Stimulated activated memory B cell treated with anti-CD40 and anti-IgM and Interleukin-4, amounts not matched to agents 10 μg/mL and 1 μg/mL and 100 μg/mL, for 72 hours (primary cell): ENCODE data around the gene FDX1.
A peak's percentile ranks its signal among the peaks of the same experiment; 100 is the strongest.

Source experiments
- ATAC-seq: fragments of 150-1000 bp; cut with Tn5 transposase; 2 replicates; pipeline ENCODE4 v1.10.0; 2021
- H3K27ac Mint-ChIP-seq: one replicate; pipeline ENCODE4 v1.8.0; 2022; ENCODE audit warnings: mild to moderate bottlenecking, mixed read lengths
- H3K27me3 Mint-ChIP-seq: one replicate; pipeline ENCODE4 v1.8.0; 2022; ENCODE audit warnings: mixed read lengths
- H3K36me3 Mint-ChIP-seq: one replicate; pipeline ENCODE4 v1.8.0; 2022; ENCODE audit warnings: mixed read lengths
- H3K4me1 Mint-ChIP-seq: one replicate; pipeline ENCODE4 v1.8.0; 2022; ENCODE audit warnings: mixed read lengths
- H3K4me3 Mint-ChIP-seq: one replicate; pipeline ENCODE4 v1.8.0; 2022; ENCODE audit warnings: mild to moderate bottlenecking, moderate library complexity, mixed read lengths
- H3K9me3 Mint-ChIP-seq: one replicate; pipeline ENCODE4 v1.8.0; 2022; ENCODE audit warnings: mixed read lengths

The FDX1 gene

GRCh38 chr11:110425751-110426545 is 3.8 kb upstream of the FDX1 start:
- Mint-ChIP-seq H3K4me1 (peaks cover 6% of the 10 kb centered on the region), H3K27me3 (no peaks in the 10 kb centered on the region), H3K36me3 (peaks cover 5% of the 10 kb centered on the region), H3K4me3 (no peak overlapping the region), H3K9me3 (peaks cover 5% of the 10 kb centered on the region), H3K27ac (no peak overlapping the region)
- ATAC-seq, result no peak

GRCh38 chr11:110428040-110428439 is 1.7 kb upstream of the FDX1 start:
- no peak for ATAC-seq
- H3K36me3 Mint-ChIP-seq, result no peaks in the 10 kb centered on the region
- H3K9me3 Mint-ChIP-seq, result no peaks in the 10 kb centered on the region
- peaks cover 25% of the 10 kb centered on the region for H3K4me1 Mint-ChIP-seq
- no peak overlapping the region for H3K27ac Mint-ChIP-seq
- H3K27me3 Mint-ChIP-seq, result no peaks in the 10 kb centered on the region
- H3K4me3 Mint-ChIP-seq, result no peak overlapping the region

GRCh38 chr11:110428956-110429730 is 605 bp upstream of the FDX1 start:
- peak overlapping the region; percentile 79 for H3K4me3 Mint-ChIP-seq
- H3K27ac Mint-ChIP-seq, result peak overlapping the region; percentile 97
- ATAC-seq, result no peak
- H3K36me3 Mint-ChIP-seq, result no peaks in the 10 kb centered on the region
- no peaks in the 10 kb centered on the region for H3K9me3 Mint-ChIP-seq
- H3K4me1 Mint-ChIP-seq, result peaks cover 35% of the 10 kb centered on the region
- H3K27me3 Mint-ChIP-seq, result no peaks in the 10 kb centered on the region

GRCh38 chr11:110430267-110431050 is 711 bp downstream of the FDX1 start:
- peak overlapping the region; percentile 97 for H3K27ac Mint-ChIP-seq
- H3K27me3 Mint-ChIP-seq, result no peaks in the 10 kb centered on the region
- peak overlapping the region; percentile 97 for H3K4me3 Mint-ChIP-seq
- peaks cover 39% of the 10 kb centered on the region for H3K4me1 Mint-ChIP-seq
- no peaks in the 10 kb centered on the region for H3K36me3 Mint-ChIP-seq
- peak; percentile 70 for ATAC-seq
- no peaks in the 10 kb centered on the region for H3K9me3 Mint-ChIP-seq

GRCh38 chr11:110431051-110431672 is 1.4 kb downstream of the FDX1 start:
- H3K4me3 Mint-ChIP-seq, result peak overlapping the region; percentile 97
- no peaks in the 10 kb centered on the region for H3K36me3 Mint-ChIP-seq
- no peak for ATAC-seq
- H3K9me3 Mint-ChIP-seq, result no peaks in the 10 kb centered on the region
- peak overlapping the region; percentile 97 for H3K27ac Mint-ChIP-seq
- peaks cover 39% of the 10 kb centered on the region for H3K4me1 Mint-ChIP-seq
- H3K27me3 Mint-ChIP-seq, result no peaks in the 10 kb centered on the region

GRCh38 chr11:110431674-110432073 is 1.9 kb downstream of the FDX1 start:
- Mint-ChIP-seq H3K27ac (peak overlapping the region; percentile 97), H3K27me3 (no peaks in the 10 kb centered on the region), H3K4me1 (peaks cover 39% of the 10 kb centered on the region), H3K36me3 (no peaks in the 10 kb centered on the region), H3K4me3 (peak overlapping the region; percentile 97), H3K9me3 (no peaks in the 10 kb centered on the region)
- no peak for ATAC-seq

- Mint-ChIP-seq H3K9me3 (no peaks in the 10 kb centered on the region), H3K4me1 (peaks cover 48% of the 10 kb centered on the region), H3K36me3 (peaks cover 11% of the 10 kb centered on the region), H3K27me3 (no peaks in the 10 kb centered on the region), H3K27ac (no peak overlapping the region), H3K4me3 (no peak overlapping the region)
- no peak for ATAC-seq
Measured at GRCh38 chr11:110432713-110433392, 3.1 kb downstream of the FDX1 start.

GRCh38 chr11:110433393-110434333 is 3.9 kb downstream of the FDX1 start:
- Mint-ChIP-seq H3K27me3 (no peaks in the 10 kb centered on the region), H3K36me3 (peaks cover 16% of the 10 kb centered on the region), H3K27ac (no peak overlapping the region), H3K4me1 (peaks cover 48% of the 10 kb centered on the region), H3K4me3 (no peak overlapping the region), H3K9me3 (no peaks in the 10 kb centered on the region)
- ATAC-seq, result no peak

GRCh38 chr11:110434952-110435779 is 5.4 kb downstream of the FDX1 start:
- no peak overlapping the region for H3K27ac Mint-ChIP-seq
- no peaks in the 10 kb centered on the region for H3K9me3 Mint-ChIP-seq
- H3K4me3 Mint-ChIP-seq, result no peak overlapping the region
- peaks cover 31% of the 10 kb centered on the region for H3K36me3 Mint-ChIP-seq
- no peak for ATAC-seq
- peaks cover 56% of the 10 kb centered on the region for H3K4me1 Mint-ChIP-seq
- no peaks in the 10 kb centered on the region for H3K27me3 Mint-ChIP-seq

GRCh38 chr11:110435780-110436717 is 6.3 kb downstream of the FDX1 start:
- H3K36me3 Mint-ChIP-seq, result peaks cover 40% of the 10 kb centered on the region
- H3K9me3 Mint-ChIP-seq, result peaks cover under 1% of the 10 kb centered on the region
- peaks cover 51% of the 10 kb centered on the region for H3K4me1 Mint-ChIP-seq
- no peak overlapping the region for H3K4me3 Mint-ChIP-seq
- no peaks in the 10 kb centered on the region for H3K27me3 Mint-ChIP-seq
- no peak overlapping the region for H3K27ac Mint-ChIP-seq
- ATAC-seq, result no peak

GRCh38 chr11:110438017-110438416 is 8.3 kb downstream of the FDX1 start:
- Mint-ChIP-seq H3K36me3 (peaks cover 58% of the 10 kb centered on the region), H3K4me1 (peaks cover 34% of the 10 kb centered on the region), H3K9me3 (peaks cover 3% of the 10 kb centered on the region), H3K27me3 (no peaks in the 10 kb centered on the region), H3K4me3 (no peak overlapping the region), H3K27ac (no peak overlapping the region)
- ATAC-seq, result no peak

- no peak for ATAC-seq
- Mint-ChIP-seq H3K36me3 (peaks cover 52% of the 10 kb centered on the region), H3K27me3 (no peaks in the 10 kb centered on the region), H3K9me3 (peaks cover 7% of the 10 kb centered on the region), H3K4me3 (no peak overlapping the region), H3K27ac (no peak overlapping the region), H3K4me1 (peaks cover 9% of the 10 kb centered on the region)
Measured at GRCh38 chr11:110445437-110445836, 15.7 kb downstream of the FDX1 start.
